Kidney (tissue), 14 donors: ENCODE measurements around the gene OSGEP. TPM values are rescaled to one million over a fixed set of nuclear protein-coding genes. Genes with fewer than 3 reads are reported as not detected.
"Not testable (repeated sequence)": the region's sequence is repeated elsewhere in the genome, so short reads cannot be mapped to it uniquely, and the experiment has no call there.

Experiments
- DNase-seq, 5 donors: peaks; one replicate each; pipeline ENCODE4 v3.0.0-alpha.2; 2013 to 2020
- FAIRE-seq: peaks from 2 replicates; lab custom pipeline; 2012; peaks lifted over from hg19 to GRCh38; lab: Jason Lieb, UNC
- H3K27ac ChIP-seq, 2 donors: one replicate each; pipeline ENCODE4 v1.7.0; 2013; ENCODE audit warnings: low read depth in 2 of 2, low read length in 2 of 2, inconsistent platforms in 1 of 2
- H3K27me3 ChIP-seq: one replicate; pipeline ENCODE4 v1.7.1; 2013; ENCODE audit warnings: low read length, inconsistent platforms; ENCODE audit not compliant: control insufficient read depth, insufficient read depth
- H3K36me3 ChIP-seq, 3 donors: one replicate each; pipeline versions ENCODE4 v1.7.0 to v1.7.1; 2013; ENCODE audit warnings: low read length in 3 of 3, control low read depth in 1 of 3, inconsistent platforms in 1 of 3; ENCODE audit not compliant: insufficient read depth in 3 of 3, control insufficient read depth in 2 of 3
- H3K4me1 ChIP-seq, 3 donors: one replicate each; pipeline versions ENCODE4 v1.7.0 to v1.7.1; 2013; ENCODE audit warnings: low read length in 3 of 3, inconsistent platforms in 1 of 3, low read depth in 1 of 3; ENCODE audit not compliant: control insufficient read depth in 2 of 3, insufficient read depth in 2 of 3
- H3K4me3 ChIP-seq, 3 donors: one replicate each; pipeline versions ENCODE4 v1.7.0 to v1.8.1; 2013; ENCODE audit warnings: low read length in 3 of 3, control low read depth in 1 of 3, inconsistent platforms in 1 of 3
- H3K9ac ChIP-seq, 3 donors: one replicate each; pipeline versions ENCODE4 v1.7.0 to v1.7.1; 2013; ENCODE audit warnings: low read length in 3 of 3, control low read depth in 1 of 3, inconsistent platforms in 1 of 3
- H3K9me3 ChIP-seq, 3 donors: one replicate each; pipeline versions ENCODE4 v1.7.0 to v1.7.1; 2013; ENCODE audit warnings: low read length in 3 of 3, control low read depth in 1 of 3, inconsistent platforms in 1 of 3; ENCODE audit not compliant: control insufficient read depth in 2 of 3, insufficient read depth in 1 of 3
- CTCF ChIP-seq: IDR thresholded peaks from 3 replicates; pipeline ENCODE4 v1.5.1; 2012; ENCODE audit warnings: mild to moderate bottlenecking, moderate library complexity, borderline replicate concordance; ENCODE audit not compliant: insufficient read depth; ENCODE audit errors: extremely low read depth
- intact Hi-C: fragments of 100-400 bp; cut with DNase I; formaldehyde crosslinking; loops from one replicate; pipeline ENCODE4 v1.11.1; 2022
- polyA plus RNA-seq: library from polyadenylated mRNA; stranded (reverse); fragments of 350-450 nt; fragmentation: Illumina TruSeq; extraction: RNeasy Lipid Tissue Mini Kit (QIAGEN cat#74804); gene quantifications from one replicate; pipeline ENCODE4 v1.2.3, GENCODE V29; 2014; ENCODE audit warnings: low read depth, low replicate concordance; ENCODE audit not compliant: insufficient read depth
- total RNA-seq: library from RNA; stranded (reverse); fragmentation: NEBNext Ultra II Directional; extraction: Animal tissue kit (Norgen Biotek cat#: 25700); gene quantifications from one replicate; pipeline ENCODE4 v1.2.1, GENCODE V29; 2021
- donor health status: control.
- donor health status: control.
- donor health status: control.
- donor health status: control.
- donor health status: control.
- donor health status: DM: yes; HTN: yes; CAD: no.
- donor health status: Normal renal cell carcinoma (clear cell type).

OSGEP gene
- total and polyA plus RNA-seq, 2 donors from 2014 or later: 30.3 to 32.4 TPM

GRCh38 chr14:20458031-20458789, 3.6 kb upstream of the OSGEP start:
- peaks cover 7 to 40% (median 21%) of the 10 kb centered on the region in 3 donors for H3K36me3 ChIP-seq
- TF ChIP-seq CTCF: no peak
- FAIRE-seq (no peak), DNase-seq (no peak)
- no peaks in the 10 kb centered on the region for H3K27me3 ChIP-seq
- no peak overlapping the region for H3K27ac ChIP-seq
- H3K4me3 ChIP-seq: no peak overlapping the region
- intact Hi-C loops: no loop called here
- H3K4me1 ChIP-seq: peaks cover 3 to 19% (median 18%) of the 10 kb centered on the region in 3 donors
- no peaks in the 10 kb centered on the region for H3K9me3 ChIP-seq
- no peak overlapping the region for H3K9ac ChIP-seq

DNA sequence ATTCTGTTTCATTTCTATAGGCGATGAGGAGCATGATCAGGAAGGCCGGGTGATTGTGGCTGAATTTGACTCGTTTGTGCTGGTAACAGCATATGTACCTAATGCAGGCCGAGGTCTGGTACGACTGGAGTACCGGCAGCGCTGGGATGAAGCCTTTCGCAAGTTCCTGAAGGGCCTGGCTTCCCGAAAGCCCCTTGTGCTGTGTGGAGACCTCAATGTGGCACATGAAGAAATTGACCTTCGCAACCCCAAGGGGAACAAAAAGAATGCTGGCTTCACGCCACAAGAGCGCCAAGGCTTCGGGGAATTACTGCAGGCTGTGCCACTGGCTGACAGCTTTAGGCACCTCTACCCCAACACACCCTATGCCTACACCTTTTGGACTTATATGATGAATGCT, 2.4 kb upstream of the OSGEP start:
- Histone ChIP-seq H3K9ac (no peak overlapping the region), H3K4me3 (no peak overlapping the region), H3K9me3 (no peaks in the 10 kb centered on the region), H3K27ac (no peak overlapping the region), H3K36me3 (peaks cover 9 to 45% (median 24%) of the 10 kb centered on the region in 3 donors), H3K27me3 (no peaks in the 10 kb centered on the region), H3K4me1 (peaks cover 3 to 19% (median 18%) of the 10 kb centered on the region in 3 donors)
- intact Hi-C loops: no loop called here
- no peak for TF ChIP-seq CTCF
- no peak for DNase-seq
- FAIRE-seq: no peak

DNA sequence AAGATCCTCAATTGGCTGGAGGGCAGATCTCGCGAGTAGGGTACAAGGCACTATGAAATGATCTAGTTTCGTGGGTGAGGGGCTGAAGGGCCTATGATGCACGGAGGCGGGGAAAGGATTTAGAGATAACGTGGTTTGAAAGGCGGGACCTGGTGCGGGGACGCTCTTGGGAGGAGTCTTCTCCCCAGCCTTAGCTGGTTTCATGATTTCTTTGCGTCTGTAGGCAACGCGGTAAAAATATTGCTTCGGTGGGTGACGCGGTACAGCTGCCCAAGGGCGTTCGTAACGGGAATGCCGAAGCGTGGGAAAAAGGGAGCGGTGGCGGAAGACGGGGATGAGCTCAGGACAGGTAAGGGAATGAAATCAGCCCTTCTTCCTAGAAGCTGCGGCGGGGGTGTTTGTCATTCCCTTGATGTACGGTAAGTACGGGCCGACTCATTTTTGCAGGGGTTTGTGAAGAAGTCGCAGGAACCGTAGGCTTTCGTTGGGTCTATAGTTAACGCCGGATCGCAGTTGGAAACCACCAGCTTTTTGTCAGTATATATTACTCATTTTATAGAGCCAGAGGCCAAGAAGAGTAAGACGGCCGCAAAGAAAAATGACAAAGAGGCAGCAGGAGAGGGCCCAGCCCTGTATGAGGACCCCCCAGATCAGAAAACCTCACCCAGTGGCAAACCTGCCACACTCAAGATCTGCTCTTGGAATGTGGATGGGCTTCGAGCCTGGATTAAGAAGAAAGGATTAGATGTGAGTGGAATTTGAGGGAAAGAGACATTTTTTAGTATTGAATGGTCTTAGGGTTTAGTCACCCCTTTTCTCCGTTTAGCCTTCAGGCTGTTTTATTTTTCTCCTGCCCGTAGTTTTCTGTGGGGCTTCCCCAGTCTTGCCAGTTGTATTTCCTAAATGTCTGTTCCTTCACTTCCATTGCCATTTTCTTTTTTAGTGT, 1.0 kb upstream of the OSGEP start:
- DNase-seq (peak in 1 of 5 donors; percentile 8), FAIRE-seq (no peak)
- intact Hi-C loops: no loop called here
- Histone ChIP-seq H3K4me1 (peaks cover 3 to 18% (median 17%) of the 10 kb centered on the region in 3 donors), H3K9ac (peak overlapping the region; percentile 55 to 92 (median 87)), H3K27me3 (no peaks in the 10 kb centered on the region), H3K9me3 (no peaks in the 10 kb centered on the region), H3K4me3 (peak overlapping the region; percentile 76 to 98 (median 87)), H3K36me3 (peaks cover 9 to 50% (median 29%) of the 10 kb centered on the region in 3 donors), H3K27ac (peak overlapping the region; percentile 88 to 97)
- no peak for TF ChIP-seq CTCF

DNA sequence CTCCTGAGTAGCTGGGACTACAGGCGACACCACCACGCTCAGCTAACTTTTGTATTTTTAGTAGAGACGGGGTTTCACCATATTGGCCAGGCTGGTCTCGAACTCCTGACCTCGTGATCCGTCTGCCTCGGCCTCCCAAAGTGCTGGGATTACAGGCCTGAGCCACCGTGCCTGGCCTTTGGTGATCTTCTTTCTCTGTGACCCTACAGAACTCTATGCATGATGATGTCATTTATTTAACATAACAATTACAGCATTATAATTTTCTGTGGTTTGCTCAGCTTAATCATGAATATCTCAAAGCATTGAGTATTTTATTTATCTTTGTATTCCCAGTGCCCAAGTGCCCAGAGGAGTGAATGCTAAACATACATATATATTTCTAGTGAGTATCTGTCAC, 1.8 kb downstream of the OSGEP start:
- H3K9me3 ChIP-seq, H3K27ac ChIP-seq, DNase-seq, intact Hi-C loops, H3K4me1 ChIP-seq, H3K27me3 ChIP-seq, FAIRE-seq, H3K9ac ChIP-seq, H3K4me3 ChIP-seq: not testable (repeated sequence)
- peaks cover 18 to 57% (median 31%) of the 10 kb centered on the region in 3 donors for H3K36me3 ChIP-seq
